Pulmonary artery endothelial cell (primary cell): Measurements from ENCODE around the gene RAB3IL1. TPM values are rescaled to one million over a fixed set of nuclear protein-coding genes. Genes with fewer than 3 reads are reported as not detected.

ENCODE experiments used
- DNase-seq: peaks from one replicate; pipeline ENCODE4 v3.0.0-alpha.2; 2011; ENCODE audit warnings: low read depth, low spot score
- total RNA-seq: library from RNA; depleted of rRNA; stranded (reverse); fragments of >200 nt; gene quantifications from 2 replicates; pipeline ENCODE4 v1.2.3, GENCODE V29; 2014

The RAB3IL1 gene
- total RNA-seq, 1 donor from 2014 or later = 0.92 TPM

DNA sequence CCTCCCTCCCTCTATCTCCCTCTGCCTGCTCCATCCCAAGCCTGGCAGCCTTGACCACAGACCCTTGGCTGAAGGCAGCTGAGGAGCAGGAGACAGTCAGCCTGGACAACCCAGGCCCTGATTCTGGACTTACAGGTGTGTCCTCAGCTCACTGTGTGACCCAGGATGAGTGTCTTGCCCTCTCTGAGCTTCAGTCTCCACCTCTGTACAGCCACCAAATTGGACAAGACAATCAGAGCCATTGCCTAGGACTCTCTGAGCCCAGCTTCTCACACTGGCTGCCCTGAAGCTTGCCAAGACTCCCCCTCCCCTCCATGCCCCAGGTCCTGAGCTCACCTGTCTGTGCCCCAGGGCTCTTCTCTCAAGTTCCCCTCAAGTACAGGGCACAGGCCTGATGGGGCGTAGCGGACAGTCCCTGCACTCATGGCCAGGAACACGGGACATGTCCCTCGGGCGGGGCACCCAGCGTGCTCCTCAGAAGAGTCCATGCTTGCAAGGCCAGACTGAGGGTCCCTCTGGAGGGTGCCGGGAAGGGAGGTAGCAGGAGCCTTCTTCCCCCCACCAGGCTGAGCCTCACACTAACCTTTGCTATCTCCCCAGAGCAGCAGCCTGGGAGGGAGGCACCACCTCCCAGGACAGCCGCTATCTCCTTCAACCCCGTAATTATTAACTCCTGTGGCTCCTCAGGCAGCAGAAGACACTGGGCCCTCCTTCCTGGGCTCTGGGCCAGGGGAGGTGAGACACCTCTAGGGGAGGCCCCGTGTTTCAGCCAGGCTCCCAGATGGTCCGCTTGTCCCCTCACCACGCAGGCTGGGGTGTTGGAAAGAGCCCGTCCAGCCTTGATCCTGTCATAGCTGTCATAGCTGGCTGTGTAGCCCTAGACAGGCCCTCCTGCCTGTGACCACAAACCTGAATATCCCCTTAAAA lies 2.6 kb upstream of the RAB3IL1 start:
- DNase-seq = no peak

DNA sequence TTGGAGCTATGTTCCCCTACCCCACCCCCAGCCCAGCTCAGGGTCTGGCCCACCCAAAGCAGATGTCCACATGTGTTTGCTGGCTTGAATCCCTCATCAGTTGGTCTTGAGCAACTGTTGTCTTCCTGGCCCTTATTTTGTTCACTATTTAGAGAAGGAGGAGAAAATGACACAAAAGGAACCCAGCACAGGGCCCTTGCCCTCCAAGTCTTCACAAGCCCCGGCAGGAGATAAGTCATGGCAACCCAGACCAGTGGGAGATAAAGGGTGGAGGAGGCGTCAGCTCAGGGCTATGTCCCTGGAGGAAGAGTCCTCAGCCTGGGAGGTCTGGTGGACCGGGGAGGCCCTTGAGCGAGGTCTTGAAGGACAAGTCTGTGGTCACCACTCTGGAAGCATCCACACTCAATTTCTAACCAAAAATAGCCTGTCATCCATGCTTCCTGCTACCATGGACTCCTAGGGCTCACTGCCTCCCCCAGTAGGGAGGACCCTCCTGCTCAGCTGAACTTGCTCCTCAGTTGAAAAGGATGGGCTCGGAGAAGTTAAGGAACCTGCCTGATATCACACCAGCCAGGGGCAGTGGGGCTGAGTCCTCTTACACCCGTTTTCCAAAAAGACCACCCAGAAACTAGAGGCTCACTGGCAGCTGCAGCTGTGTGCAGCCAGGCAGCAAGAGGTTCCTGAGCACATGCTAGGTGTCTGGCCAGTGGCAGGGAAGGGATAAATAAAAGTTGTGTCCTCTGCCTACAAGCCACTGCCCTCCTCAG lies 1.8 kb upstream of the RAB3IL1 start:
- DNase-seq = no peak

DNA sequence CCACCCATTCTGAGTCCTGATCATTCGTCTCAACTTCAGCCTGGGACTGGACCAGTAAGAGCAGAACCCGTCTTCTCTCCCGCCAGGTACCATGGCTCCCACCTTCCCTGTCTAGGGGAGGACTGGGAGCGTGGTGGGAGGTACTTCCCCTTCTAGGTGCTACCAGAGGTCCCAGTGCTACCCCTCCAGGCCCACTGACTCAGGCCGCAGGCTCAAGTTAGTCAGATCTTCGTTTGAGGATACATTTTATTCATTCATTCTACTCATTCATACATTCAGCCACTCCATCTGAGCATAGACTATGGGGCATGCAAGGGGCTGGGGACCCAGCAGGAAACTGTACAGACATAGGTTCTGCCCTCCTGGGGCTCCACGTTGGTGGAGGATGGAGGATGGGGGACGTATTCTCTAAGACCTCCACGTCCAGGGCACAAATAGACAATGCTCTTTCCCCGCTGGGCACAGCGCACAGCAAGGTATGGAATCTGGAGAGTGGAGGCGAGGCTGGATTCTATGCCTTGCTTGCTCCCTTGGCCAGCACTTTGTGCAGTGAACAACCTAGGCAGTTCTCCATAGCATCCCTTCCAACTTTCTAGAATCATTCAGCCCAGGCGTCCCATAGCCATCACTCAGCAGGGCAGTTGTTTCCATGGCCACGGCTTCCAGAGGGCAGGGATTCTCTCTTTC lies 1.0 kb upstream of the RAB3IL1 start:
- DNase-seq = no peak

DNA sequence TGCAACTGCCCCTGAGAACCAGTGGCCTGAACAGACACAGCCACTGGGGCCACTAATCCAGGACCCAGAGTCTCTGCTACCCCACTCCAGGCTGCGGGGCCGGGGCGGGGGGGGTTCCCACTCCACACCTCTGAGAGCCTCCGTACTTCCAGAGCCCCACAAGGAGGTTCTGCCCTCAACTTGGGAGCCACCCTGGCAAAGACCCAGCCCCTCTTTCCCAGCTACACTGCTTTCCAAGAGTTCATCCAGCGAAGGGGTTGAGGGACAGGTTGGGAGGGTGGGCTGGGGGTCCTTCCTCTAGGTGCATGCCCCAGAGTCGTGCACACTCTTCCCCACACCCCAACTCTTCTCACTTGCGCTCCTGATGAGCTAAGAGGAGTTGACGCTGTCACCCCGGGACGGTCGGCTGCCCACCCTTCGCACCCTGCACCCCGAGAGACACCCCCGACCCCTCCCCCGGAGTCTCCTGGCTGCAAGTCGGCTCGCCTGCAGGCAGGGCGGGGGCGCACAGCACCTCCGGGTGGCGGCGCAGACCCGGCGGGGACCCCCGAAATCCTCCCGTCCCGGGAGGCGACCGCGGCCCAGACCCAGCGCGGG lies 531 bp downstream of the RAB3IL1 start:
- no peak for DNase-seq

DNA sequence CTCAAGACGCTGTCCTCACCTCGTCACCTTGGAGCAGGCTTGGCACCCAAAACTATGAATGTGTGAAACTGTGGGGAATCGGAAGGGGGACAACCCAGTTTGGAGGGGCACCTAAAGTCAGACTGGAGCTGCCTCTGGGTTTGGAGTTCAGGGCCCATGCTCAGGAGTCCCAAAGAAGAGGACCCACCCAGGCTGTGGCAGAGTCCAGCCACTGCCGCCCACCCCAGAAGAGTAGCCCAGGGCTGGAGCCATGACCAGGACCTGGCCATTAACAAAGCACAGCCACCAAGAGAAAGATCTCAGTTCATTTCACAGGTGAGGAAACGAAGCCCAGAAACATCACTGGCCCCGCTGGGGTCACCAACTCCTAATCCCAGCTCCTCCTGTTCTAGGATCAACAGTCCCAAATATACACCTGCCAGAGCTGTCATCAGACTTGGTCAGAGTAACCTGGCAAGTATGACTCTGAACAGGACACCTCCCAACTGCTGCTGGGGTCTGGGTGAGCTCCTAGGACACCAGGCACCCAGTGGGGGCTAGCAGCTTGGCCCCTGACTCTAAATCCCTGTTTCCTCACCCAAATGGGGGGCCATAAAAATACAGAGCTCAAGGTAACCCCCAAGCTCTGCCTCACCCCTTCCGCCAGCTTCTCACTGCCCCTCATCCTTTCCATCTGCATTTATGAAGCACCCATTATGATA lies 2.7 kb downstream of the RAB3IL1 start:
- DNase-seq = no peak

DNA sequence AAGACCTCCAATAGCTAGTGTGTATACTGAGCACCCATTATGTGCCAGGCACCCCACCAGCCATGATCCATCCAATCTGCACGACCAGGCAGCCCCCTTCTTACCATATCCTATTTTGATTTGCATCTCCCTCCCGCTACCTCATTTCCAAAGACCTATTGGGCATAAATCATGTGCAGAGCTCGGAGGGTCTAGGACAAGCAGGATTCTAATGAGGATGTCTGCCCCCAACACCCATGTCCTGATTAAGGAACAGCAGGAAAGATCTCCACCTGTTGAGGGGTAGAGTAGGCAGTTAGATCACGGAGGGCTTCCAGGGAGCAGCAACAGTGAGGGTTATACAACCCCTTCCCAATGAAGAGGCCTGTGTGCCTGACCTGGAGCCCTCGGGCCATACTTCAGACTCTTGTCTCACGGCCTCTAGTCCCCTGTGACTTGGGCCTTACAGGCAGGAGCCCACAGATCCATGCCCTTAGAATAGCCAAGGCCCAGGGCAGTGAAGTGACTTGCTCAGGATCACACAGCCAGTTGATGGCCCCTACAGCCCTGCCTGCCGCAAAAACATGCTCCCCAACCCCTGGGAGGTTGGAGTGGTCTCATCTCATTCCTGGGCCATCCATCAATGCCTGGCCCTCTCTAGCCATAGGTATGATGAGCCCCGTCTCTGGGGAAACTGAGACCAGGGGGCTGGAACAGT lies 3.5 kb downstream of the RAB3IL1 start:
- DNase-seq = no peak

DNA sequence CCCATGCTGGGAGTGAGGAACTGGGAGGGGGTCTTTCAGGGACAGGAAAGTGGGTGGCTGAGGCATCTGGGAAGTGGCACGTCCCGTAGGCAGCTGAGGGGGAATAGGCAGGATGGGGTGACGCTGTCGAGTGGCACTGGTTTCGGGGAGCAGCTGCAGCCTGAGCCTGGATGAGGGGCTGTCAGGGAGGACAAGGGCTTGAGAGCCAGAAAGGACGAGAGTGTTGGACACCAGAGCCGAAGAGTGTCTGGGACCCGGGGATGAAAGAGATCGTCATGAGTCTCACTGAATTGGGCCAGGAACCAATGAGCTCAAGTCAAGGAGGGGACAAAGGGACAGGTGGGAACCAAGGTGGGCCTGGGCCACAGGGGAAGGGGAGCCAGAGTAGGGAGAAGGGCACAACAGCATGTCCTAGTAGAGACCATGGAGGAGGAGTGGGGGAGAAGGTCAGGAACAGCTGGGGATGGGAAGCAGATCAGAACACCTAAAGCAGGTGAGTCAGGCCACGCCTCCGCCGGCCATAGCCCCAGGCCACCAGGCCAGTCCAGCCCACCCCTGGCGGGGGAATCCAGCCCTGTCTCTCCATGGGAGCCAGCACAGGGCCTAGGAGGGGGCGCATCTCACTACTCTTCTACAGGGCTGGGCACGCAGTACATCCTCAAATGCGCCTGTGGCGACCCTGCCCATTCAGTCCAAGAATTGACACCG lies 4.2 kb downstream of the RAB3IL1 start:
- no peak for DNase-seq

DNA sequence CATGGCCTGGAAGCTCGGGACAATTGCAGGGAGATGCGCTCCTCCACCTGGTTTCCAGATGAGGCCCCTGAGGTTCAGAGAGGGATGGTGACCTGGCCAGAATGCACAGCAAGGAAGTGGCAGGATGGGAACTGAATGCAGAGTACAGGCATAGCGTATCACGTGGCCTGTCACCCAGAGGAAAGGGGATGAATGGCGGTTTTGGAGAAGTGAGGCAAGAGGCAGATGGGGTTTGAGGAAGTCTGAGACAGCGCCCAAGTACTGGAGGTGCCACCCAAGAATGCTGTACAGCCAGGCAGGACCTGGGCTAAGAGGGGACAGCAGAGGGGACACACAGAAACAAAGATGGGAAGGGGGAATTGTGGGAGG lies 4.9 kb downstream of the RAB3IL1 start:
- no peak for DNase-seq

DNA sequence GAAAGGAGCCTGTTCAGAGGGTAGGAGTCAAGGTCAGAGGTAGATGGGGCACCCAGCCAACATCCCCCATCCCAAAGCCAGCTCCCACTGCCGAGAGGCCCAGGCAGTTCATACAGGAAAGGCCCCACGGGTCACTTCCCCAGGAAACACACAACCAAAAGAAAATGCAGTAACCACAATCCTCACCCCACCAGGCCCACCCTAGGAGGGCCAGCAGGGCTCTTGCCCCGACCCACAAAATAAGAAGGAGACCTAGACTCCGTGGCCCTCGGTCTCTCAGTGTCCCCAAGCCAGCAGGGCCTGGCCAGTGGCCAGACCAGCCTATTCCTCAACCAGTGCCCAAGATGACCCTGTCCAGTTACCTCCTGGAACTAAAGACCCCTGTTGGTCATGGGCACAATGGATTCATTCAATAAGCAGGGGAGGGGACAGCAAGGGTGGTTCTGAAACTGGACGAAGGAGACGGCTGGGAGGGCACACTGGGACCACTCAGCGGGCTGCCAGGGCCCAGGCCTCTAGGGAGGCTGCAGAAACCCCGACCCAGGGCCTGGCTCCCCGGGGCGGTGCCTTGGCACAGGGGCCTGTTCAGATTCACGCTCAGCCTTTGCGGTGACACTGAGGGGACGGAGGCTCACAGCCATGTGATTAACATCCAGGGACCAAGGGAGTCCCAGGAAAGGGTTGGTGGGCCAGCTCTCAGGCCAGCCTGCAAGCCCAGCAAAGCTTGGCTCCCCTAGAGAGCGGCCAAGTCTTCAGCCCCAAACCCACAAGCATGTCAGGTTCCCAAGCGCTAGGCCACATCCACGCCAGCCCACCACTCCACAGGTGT lies 5.5 kb downstream of the RAB3IL1 start:
- no peak for DNase-seq

DNA sequence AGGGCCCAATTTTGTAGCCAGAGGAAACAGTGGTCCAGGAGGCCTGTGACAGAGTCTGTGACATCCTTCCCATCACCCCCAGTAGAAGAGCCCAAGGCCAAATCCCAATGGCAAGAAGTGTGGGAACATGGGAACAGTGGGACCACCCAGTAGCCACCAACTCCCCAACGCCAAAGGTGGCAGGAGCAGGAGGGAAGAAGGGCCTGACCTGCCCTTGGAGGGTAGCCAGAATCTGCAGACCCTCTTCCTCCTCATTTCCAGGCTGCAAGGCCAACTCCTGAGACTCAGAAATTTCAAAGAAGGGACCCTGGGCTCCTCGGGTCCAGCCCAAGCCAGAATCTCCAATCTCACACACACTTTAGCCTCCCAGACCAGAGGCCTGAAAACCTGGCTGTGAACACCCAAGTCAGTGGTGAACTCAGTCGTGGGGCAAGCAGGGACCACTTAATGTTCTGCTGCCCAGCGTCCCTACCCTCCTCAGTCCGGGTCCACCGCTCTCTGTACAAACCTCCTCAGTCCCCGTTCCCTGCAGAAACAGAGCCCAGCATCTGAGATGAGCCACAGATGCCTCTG lies 6.2 kb downstream of the RAB3IL1 start:
- DNase-seq = no peak

DNA sequence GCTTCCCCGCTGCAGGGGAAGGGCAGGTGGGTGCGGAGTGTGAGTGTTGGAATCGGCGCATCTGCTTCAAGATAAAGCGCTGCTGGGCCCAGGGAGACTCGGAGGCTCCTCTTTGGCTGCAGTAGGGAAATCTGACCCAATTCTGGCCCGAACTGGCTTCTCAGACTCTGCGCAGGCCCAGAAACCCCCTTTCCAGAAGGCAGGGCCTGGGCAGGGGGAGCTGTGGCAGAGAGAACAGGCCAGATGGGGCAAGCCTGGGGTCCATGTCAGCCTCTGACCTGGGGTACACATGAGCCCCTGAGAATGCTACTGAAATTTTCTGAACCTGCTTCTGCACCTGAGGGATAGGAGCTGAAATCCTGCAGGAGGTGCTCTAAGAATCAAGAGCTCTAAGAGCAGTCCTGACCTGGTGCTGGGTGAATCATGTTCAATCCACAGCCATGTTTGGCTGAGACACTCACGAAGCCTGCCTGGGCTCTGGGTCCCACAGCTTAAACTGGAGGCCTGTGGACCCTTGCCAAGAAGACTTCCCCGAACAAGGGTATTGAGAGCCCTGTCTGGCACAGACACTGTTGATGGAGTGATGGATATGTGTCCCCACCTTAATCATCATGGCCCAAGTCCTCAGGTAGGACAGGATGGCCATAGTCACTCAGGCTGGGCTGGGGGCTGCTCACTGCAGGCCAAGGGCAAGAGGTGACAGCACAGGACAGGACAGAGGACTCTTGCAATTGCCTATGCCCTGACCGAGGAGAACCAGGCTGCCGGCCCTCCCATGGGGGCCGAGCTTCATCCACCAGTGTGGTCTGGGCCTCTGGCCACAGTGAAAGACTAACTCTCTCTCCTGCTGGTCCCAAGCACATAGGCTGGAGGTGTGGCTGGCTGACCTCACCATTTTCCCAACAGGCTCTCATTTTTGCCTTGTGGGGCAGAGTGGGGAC lies 6.9 kb downstream of the RAB3IL1 start:
- DNase-seq = no peak

DNA sequence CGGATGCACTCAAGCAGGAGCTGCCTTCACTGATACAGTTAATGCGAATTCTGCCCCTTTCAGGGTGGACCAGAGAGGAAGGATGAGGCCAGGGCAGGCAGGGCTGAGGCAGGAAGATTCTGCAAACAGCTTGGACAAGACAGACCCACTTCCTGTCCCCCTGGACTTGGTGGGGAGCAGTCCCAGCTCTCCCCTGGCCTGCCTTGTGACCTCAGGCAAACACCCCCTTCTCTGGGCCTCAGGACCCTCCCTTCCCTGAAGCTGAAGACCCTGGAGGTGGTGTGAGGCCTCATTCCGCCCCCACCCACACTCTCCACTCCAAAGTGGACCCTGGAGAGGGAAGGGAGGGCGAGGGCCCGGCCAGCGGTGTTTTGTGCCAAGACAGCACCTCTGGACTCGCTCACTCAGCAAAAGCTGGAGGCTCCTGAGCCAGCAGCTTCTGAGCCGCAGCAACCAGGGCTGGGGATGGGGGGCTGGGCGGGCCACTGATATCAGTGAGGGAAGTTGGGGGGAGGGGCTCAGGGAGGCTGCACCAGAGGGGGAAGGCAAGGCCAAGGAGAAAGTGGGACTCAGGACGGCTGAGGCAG lies 8.5 kb downstream of the RAB3IL1 start:
- DNase-seq = no peak

DNA sequence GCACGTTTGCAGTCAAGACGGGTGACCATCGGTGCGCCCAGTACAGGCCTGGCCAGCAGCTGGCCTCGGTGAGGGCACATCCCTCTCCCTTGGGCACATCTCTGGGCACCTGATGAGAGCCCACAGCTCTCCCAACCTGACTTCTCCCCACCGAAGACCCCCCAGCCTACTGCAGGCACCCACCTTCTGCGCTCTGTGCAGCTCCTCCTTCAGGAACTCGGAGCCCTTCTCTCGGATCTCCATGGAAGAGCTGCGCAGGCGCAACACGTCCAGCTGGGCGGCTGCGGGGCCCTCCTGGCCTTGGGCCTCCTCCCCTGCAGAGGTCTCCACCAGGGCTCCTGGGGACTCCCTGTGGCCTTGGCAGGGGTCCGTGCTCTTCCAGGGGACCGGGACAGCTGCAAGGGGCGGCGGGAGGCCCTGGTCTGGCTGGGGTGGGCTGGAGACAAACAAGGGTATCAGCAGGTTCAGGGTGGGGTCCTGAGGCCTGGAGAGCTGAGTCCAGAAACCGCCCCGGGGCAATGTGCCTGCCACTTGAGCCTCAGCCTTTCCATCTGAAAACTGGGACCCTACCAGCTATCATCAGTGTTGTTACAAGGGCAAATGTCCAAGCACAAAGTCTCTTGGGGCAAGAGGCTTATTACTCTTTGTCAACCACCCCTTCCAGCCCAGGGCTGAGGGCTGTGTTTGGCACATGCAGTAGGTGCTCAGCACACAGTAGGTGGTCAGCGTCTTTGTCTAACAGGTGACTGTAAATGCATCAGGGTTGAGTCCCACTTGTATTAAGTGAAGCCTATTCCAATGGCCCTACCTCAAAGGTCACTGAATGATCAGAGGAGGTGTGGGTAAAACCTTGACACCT lies 9.3 kb downstream of the RAB3IL1 start:
- no peak for DNase-seq

DNA sequence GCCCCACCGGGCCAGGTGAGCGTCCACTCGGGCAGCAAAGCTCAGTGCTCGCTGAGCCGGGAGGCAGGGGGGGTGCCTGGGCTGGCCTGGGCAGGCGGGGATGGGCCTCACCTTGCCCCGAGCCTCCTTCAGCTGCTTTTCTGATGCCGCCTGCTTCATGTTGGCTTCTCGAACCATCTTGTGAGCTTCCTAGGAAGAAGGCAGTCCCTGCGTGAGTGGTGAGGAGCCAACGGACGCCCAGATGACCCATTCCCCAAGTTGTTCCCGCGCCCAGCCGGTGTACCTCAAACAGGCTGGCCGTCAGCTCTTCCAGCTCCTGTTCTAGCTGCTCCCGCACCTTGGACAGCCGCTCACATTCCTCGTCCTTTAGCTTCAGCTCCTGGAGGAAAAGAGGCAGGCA lies 10.1 kb downstream of the RAB3IL1 start:
- DNase-seq = no peak

DNA sequence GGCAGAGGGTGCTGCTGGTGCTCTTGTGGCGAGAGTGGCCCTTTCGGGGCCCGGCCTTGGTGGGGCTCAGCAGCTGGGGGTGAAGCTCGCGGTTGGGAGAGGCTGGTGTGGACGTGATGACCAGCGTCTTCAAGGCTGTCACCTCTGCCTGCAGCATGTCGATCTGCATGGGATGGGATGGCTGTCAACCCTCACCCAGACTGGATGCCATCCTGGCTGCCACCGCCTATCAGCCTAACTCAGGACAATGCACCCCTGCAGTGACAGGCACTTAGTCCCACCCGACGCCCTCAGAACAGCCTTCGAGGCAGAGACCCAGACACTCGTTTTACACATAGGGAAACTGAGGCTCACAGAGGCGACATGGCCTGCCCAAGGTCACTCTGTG lies 10.8 kb downstream of the RAB3IL1 start:
- no peak for DNase-seq
